Stimulated activated naive CD8-positive, alpha-beta T cell treated with anti-CD3 and anti-CD28 coated beads, Interleukin-15, Interleukin-2, amounts not matched to agents 100 ng/mL and 50 ng/mL, for 24 hours (primary cell): ENCODE measurements around the gene DLEC1.
"Not testable (repeated sequence)": the region's sequence is repeated elsewhere in the genome, so short reads cannot be mapped to it uniquely, and the experiment has no call there.

Experiments
- H3K27ac Mint-ChIP-seq: one replicate; pipeline ENCODE4 v1.8.0; 2021; ENCODE audit warnings: mild to moderate bottlenecking, mixed read lengths
- H3K27me3 Mint-ChIP-seq: one replicate; pipeline ENCODE4 v1.8.0; 2021; ENCODE audit warnings: mixed read lengths
- H3K36me3 Mint-ChIP-seq: one replicate; pipeline ENCODE4 v1.8.0; 2021; ENCODE audit warnings: low read depth, mixed read lengths
- H3K4me1 Mint-ChIP-seq: one replicate; pipeline ENCODE4 v1.8.0; 2021; ENCODE audit warnings: low read depth, mixed read lengths
- H3K4me3 Mint-ChIP-seq: one replicate; pipeline ENCODE4 v1.8.0; 2021; ENCODE audit warnings: mild to moderate bottlenecking, mixed read lengths
- H3K9me3 Mint-ChIP-seq: one replicate; pipeline ENCODE4 v1.8.0; 2021; ENCODE audit warnings: mixed read lengths

The DLEC1 gene

GRCh38 chr3:38087278-38087677 lies 48.3 kb downstream of the DLEC1 start:
- not testable (repeated sequence) for H3K4me1 Mint-ChIP-seq, H3K27me3 Mint-ChIP-seq, H3K9me3 Mint-ChIP-seq, H3K27ac Mint-ChIP-seq, H3K4me3 Mint-ChIP-seq, H3K36me3 Mint-ChIP-seq

GRCh38 chr3:38088126-38089078 lies 49.4 kb downstream of the DLEC1 start:
- Mint-ChIP-seq H3K36me3 (peaks cover 6% of the 10 kb centered on the region), H3K27me3 (no peaks in the 10 kb centered on the region)

GRCh38 chr3:38089163-38089562 lies 50.2 kb downstream of the DLEC1 start:
- Mint-ChIP-seq H3K27ac (peak overlapping the region; percentile 33), H3K9me3 (peaks cover 3% of the 10 kb centered on the region), H3K4me3 (no peak overlapping the region), H3K4me1 (peaks cover 2% of the 10 kb centered on the region), H3K36me3 (peaks cover 4% of the 10 kb centered on the region), H3K27me3 (no peaks in the 10 kb centered on the region)

More at GRCh38 chr3:38088126-38089078, 49.4 kb downstream of the DLEC1 start:
- Mint-ChIP-seq H3K9me3 (peaks cover 7% of the 10 kb centered on the region), H3K4me3 (no peak overlapping the region), H3K4me1 (peaks cover 3% of the 10 kb centered on the region), H3K27ac (peak overlapping the region; percentile 33)

- Mint-ChIP-seq H3K9me3 (no peaks in the 10 kb centered on the region), H3K4me3 (no peak overlapping the region), H3K4me1 (no peaks in the 10 kb centered on the region), H3K36me3 (no peaks in the 10 kb centered on the region), H3K27ac (no peak overlapping the region), H3K27me3 (no peaks in the 10 kb centered on the region)
Observed at GRCh38 chr3:38090453-38090852, 51.4 kb downstream of the DLEC1 start.

GRCh38 chr3:38094999-38095398 lies 56.0 kb downstream of the DLEC1 start:
- H3K27me3 Mint-ChIP-seq: no peaks in the 10 kb centered on the region
- H3K27ac Mint-ChIP-seq: no peak overlapping the region

GRCh38 chr3:38095669-38096483 lies 56.9 kb downstream of the DLEC1 start:
- Mint-ChIP-seq H3K27me3 (no peaks in the 10 kb centered on the region), H3K36me3 (no peaks in the 10 kb centered on the region), H3K27ac (no peak overlapping the region), H3K4me1 (no peaks in the 10 kb centered on the region), H3K9me3 (no peaks in the 10 kb centered on the region), H3K4me3 (no peak overlapping the region)

More at GRCh38 chr3:38094999-38095398, 56.0 kb downstream of the DLEC1 start:
- H3K4me3 Mint-ChIP-seq: no peak overlapping the region
- H3K4me1 Mint-ChIP-seq: no peaks in the 10 kb centered on the region
- no peaks in the 10 kb centered on the region for H3K9me3 Mint-ChIP-seq
- no peaks in the 10 kb centered on the region for H3K36me3 Mint-ChIP-seq

- no peak overlapping the region for H3K27ac Mint-ChIP-seq
Observed at GRCh38 chr3:38097446-38098375, 58.7 kb downstream of the DLEC1 start.

GRCh38 chr3:38098376-38098723 lies 59.3 kb downstream of the DLEC1 start:
- Mint-ChIP-seq H3K4me3 (no peak overlapping the region), H3K27ac (no peak overlapping the region), H3K4me1 (no peaks in the 10 kb centered on the region), H3K9me3 (no peaks in the 10 kb centered on the region), H3K36me3 (no peaks in the 10 kb centered on the region), H3K27me3 (no peaks in the 10 kb centered on the region)

More at GRCh38 chr3:38097446-38098375, 58.7 kb downstream of the DLEC1 start:
- H3K27me3 Mint-ChIP-seq: no peaks in the 10 kb centered on the region
- no peak overlapping the region for H3K4me3 Mint-ChIP-seq
- H3K9me3 Mint-ChIP-seq: no peaks in the 10 kb centered on the region
- H3K36me3 Mint-ChIP-seq: no peaks in the 10 kb centered on the region
- no peaks in the 10 kb centered on the region for H3K4me1 Mint-ChIP-seq

GRCh38 chr3:38099518-38099917 lies 60.5 kb downstream of the DLEC1 start:
- H3K36me3 Mint-ChIP-seq: peaks cover under 1% of the 10 kb centered on the region
- no peaks in the 10 kb centered on the region for H3K4me1 Mint-ChIP-seq
- H3K4me3 Mint-ChIP-seq: no peak overlapping the region
- H3K9me3 Mint-ChIP-seq: no peaks in the 10 kb centered on the region
- H3K27me3 Mint-ChIP-seq: no peaks in the 10 kb centered on the region
- no peak overlapping the region for H3K27ac Mint-ChIP-seq

GRCh38 chr3:38100498-38100897 lies 61.5 kb downstream of the DLEC1 start:
- H3K4me1 Mint-ChIP-seq: no peaks in the 10 kb centered on the region
- H3K27me3 Mint-ChIP-seq: no peaks in the 10 kb centered on the region
- no peak overlapping the region for H3K27ac Mint-ChIP-seq
- peaks cover 10% of the 10 kb centered on the region for H3K36me3 Mint-ChIP-seq
- H3K4me3 Mint-ChIP-seq: no peak overlapping the region
- peaks cover 7% of the 10 kb centered on the region for H3K9me3 Mint-ChIP-seq

GRCh38 chr3:38101811-38102443 lies 62.9 kb downstream of the DLEC1 start:
- no peak overlapping the region for H3K4me3 Mint-ChIP-seq
- peaks cover 11% of the 10 kb centered on the region for H3K9me3 Mint-ChIP-seq
- H3K27ac Mint-ChIP-seq: no peak overlapping the region
- H3K36me3 Mint-ChIP-seq: peaks cover 13% of the 10 kb centered on the region
- H3K4me1 Mint-ChIP-seq: no peaks in the 10 kb centered on the region
- H3K27me3 Mint-ChIP-seq: no peaks in the 10 kb centered on the region

GRCh38 chr3:38102444-38102814 lies 63.4 kb downstream of the DLEC1 start:
- H3K9me3 Mint-ChIP-seq: peaks cover 11% of the 10 kb centered on the region
- H3K27ac Mint-ChIP-seq: no peak overlapping the region
- no peak overlapping the region for H3K4me3 Mint-ChIP-seq
- H3K4me1 Mint-ChIP-seq: no peaks in the 10 kb centered on the region
- peaks cover 13% of the 10 kb centered on the region for H3K36me3 Mint-ChIP-seq
- no peaks in the 10 kb centered on the region for H3K27me3 Mint-ChIP-seq

- Mint-ChIP-seq H3K9me3 (peaks cover 11% of the 10 kb centered on the region), H3K27me3 (no peaks in the 10 kb centered on the region), H3K4me3 (no peak overlapping the region), H3K36me3 (peaks cover 13% of the 10 kb centered on the region), H3K4me1 (no peaks in the 10 kb centered on the region), H3K27ac (no peak overlapping the region)
Observed at GRCh38 chr3:38105525-38105924, 66.5 kb downstream of the DLEC1 start.
